IMR-90 (cell line): ENCODE data around the gene LARP1B. TPM values are rescaled to one million over a fixed set of nuclear protein-coding genes. Genes with fewer than 3 reads are reported as not detected.

Experiments used
- ATAC-seq: fragments of 200-7000 bp; cut with Tn5 transposase; 2 replicates; pipeline ENCODE4 v1.9.1; 2020; ENCODE audit warnings: low read depth, mild to moderate bottlenecking, moderate library complexity
- BruUV-seq: library from RNA; stranded (reverse); fragments of 400-500 nt; replicated peaks from 2 replicates; lab custom pipeline; 2021; lab: Mats Ljungman, UMichigan
- CTCF ChIA-PET: fragments of 300-600 bp; formaldehyde crosslinking; extraction: SDS; loops from one replicate; lab custom pipeline; 2021; ENCODE audit warnings: antibody characterized with exemption; lab: Yijun Ruan, JAX
- POLR2A ChIA-PET: fragments of 300-600 bp; sonication (Branson Sonifier 250); formaldehyde crosslinking; loops from one replicate; lab custom pipeline; 2022; ENCODE audit warnings: antibody characterized with exemption; ENCODE audit not compliant: unreplicated experiment; lab: Charles Lee
- DNase-seq: peaks from one replicate; pipeline ENCODE4 v3.0.0; 2013
- H2AFZ ChIP-seq: replicated peaks from 2 replicates; pipeline ENCODE3; 2013; ENCODE audit warnings: low read length, mild to moderate bottlenecking; ENCODE audit not compliant: poor library complexity
- H2AK5ac ChIP-seq: 2 replicates; pipeline ENCODE4 v1.6.1; 2013; ENCODE audit warnings: low read depth, low read length, inconsistent platforms
- H2AK9ac ChIP-seq: replicated peaks from 2 replicates; pipeline ENCODE3; 2013; ENCODE audit warnings: mild to moderate bottlenecking, low read depth, low read length, moderate library complexity; ENCODE audit not compliant: poor library complexity
- H2BK120ac ChIP-seq: 2 replicates; pipeline ENCODE4 v1.6.1; 2013; ENCODE audit warnings: low read depth, low read length, inconsistent platforms
- H2BK15ac ChIP-seq: 3 replicates; pipeline ENCODE4 v1.6.1; 2013; ENCODE audit warnings: low read depth, low read length, inconsistent platforms
- H2BK20ac ChIP-seq: 2 replicates; pipeline ENCODE4 v1.6.1; 2013; ENCODE audit warnings: low read depth, mild to moderate bottlenecking, inconsistent platforms, low read length, moderate library complexity
- H2BK5ac ChIP-seq: 2 replicates; pipeline ENCODE4 v1.6.1; 2013; ENCODE audit warnings: mild to moderate bottlenecking, low read depth, low read length, inconsistent platforms; ENCODE audit not compliant: poor library complexity, severe bottlenecking
- H3K14ac ChIP-seq: replicated peaks from 2 replicates; pipeline ENCODE4 v1.6.1; 2013; ENCODE audit warnings: low read depth, low read length, inconsistent platforms
- H3K18ac ChIP-seq: 2 replicates; pipeline ENCODE4 v1.6.1; 2013; ENCODE audit warnings: low read depth, low read length, control low read depth
- H3K23ac ChIP-seq: 2 replicates; pipeline ENCODE4 v1.6.1; 2013; ENCODE audit warnings: low read depth, low read length, inconsistent platforms
- H3K27ac ChIP-seq: 2 replicates; pipeline ENCODE4 v1.5.1; 2013; ENCODE audit warnings: mild to moderate bottlenecking, control low read depth, low read length; ENCODE audit not compliant: insufficient read depth
- H3K27me3 ChIP-seq: 2 replicates; pipeline ENCODE4 v1.6.1; 2013; ENCODE audit warnings: low read length; ENCODE audit not compliant: control insufficient read depth, insufficient read depth
- H3K36me3 ChIP-seq: 2 replicates; pipeline ENCODE4 v1.6.1; 2013; ENCODE audit warnings: low read length, mixed read lengths; ENCODE audit not compliant: control insufficient read depth, insufficient read depth
- H3K4ac ChIP-seq: 2 replicates; pipeline ENCODE4 v1.6.1; 2013; ENCODE audit warnings: low read depth, low read length, inconsistent platforms
- H3K4me1 ChIP-seq: 2 replicates; pipeline ENCODE4 v1.6.1; 2013; ENCODE audit warnings: low read length, mixed read lengths; ENCODE audit not compliant: control insufficient read depth, insufficient read depth
- H3K4me2 ChIP-seq: 2 replicates; pipeline ENCODE4 v1.6.1; 2013; ENCODE audit warnings: low read depth, mild to moderate bottlenecking, control low read depth, low read length, moderate library complexity
- H3K4me3 ChIP-seq: 2 replicates; pipeline ENCODE4 v1.5.1; 2013; ENCODE audit warnings: low read depth, mild to moderate bottlenecking, control low read depth, low read length, moderate library complexity; ENCODE audit not compliant: insufficient read depth
- H3K56ac ChIP-seq: 2 replicates; pipeline ENCODE4 v1.6.1; 2013; ENCODE audit warnings: low read length, inconsistent platforms; ENCODE audit not compliant: insufficient read depth; ENCODE audit errors: extremely low read depth
- H3K79me1 ChIP-seq, 2 experiments: 2 replicates each; pipeline ENCODE4 v1.6.1; 2013; ENCODE audit warnings: low read length in 2 of 2, inconsistent platforms in 1 of 2, low read depth in 1 of 2
- H3K9ac ChIP-seq: 2 replicates; pipeline ENCODE4 v1.6.1; 2013; ENCODE audit warnings: low read depth, low read length, control low read depth
- H3K9me1 ChIP-seq: 2 replicates; pipeline ENCODE4 v1.6.1; 2013; ENCODE audit warnings: low read length, inconsistent platforms; ENCODE audit not compliant: insufficient read depth
- H3K9me3 ChIP-seq: 2 replicates; pipeline ENCODE4 v1.6.1; 2013; ENCODE audit warnings: low read length; ENCODE audit not compliant: control insufficient read depth, insufficient read depth
- H4K20me1 ChIP-seq: 2 replicates; pipeline ENCODE4 v1.6.1; 2013; ENCODE audit warnings: low read length, inconsistent platforms; ENCODE audit not compliant: insufficient read depth
- H4K5ac ChIP-seq: 2 replicates; pipeline ENCODE4 v1.6.1; 2013; ENCODE audit warnings: mild to moderate bottlenecking, low read depth, low read length, control low read depth
- H4K8ac ChIP-seq, 2 experiments: 2 replicates each; pipeline ENCODE4 v1.6.1; 2013; ENCODE audit warnings: low read depth in 2 of 2, low read length in 2 of 2, control low read depth in 1 of 2, inconsistent platforms in 1 of 2
- H4K91ac ChIP-seq: 2 replicates; pipeline ENCODE4 v1.6.1; 2013; ENCODE audit warnings: low read depth, low read length, inconsistent platforms; ENCODE audit not compliant: insufficient read depth
- CEBPB ChIP-seq: IDR thresholded peaks from 2 replicates; pipeline ENCODE4 v1.6.1; 2012; ENCODE audit warnings: low read depth, low read length, improper control_type of control experiment
- CHD1 ChIP-seq: IDR thresholded peaks from 2 replicates; pipeline ENCODE4 v1.6.1; 2012; ENCODE audit warnings: low read depth, low read length, improper control_type of control experiment
- MAFK ChIP-seq: IDR thresholded peaks from 2 replicates; pipeline ENCODE4 v1.6.1; 2012; ENCODE audit warnings: low read depth, low read length, improper control_type of control experiment
- MAZ ChIP-seq: IDR thresholded peaks from 2 replicates; pipeline ENCODE4 v1.6.1; 2012; ENCODE audit warnings: low read depth, mild to moderate bottlenecking, low read length, improper control_type of control experiment, moderate library complexity, borderline replicate concordance
- WGBS, 2 experiments: methylation state at CpG; one replicate each; pipeline versions ENCODE4 v1.1.5 to v1.1.7; 2013; ENCODE audit warnings: missing lambda C conversion rate in 2 of 2; ENCODE audit not compliant: insufficient read length in 1 of 2; ENCODE audit errors: extremely low coverage in 2 of 2; 5-methylcytosine and 5-hydroxymethylcytosine counted together
- dilution Hi-C: fragments of 300-500 bp; cut with HindIII; formaldehyde crosslinking; loops from one replicate; pipeline ENCODE4 v1.14.3; 2018; ENCODE audit warnings: low sequenced_read_pairs; ENCODE audit not compliant: unreplicated experiment
- in situ Hi-C: fragments of 300-500 bp; cut with MboI; formaldehyde crosslinking; loops from 3 replicates; pipeline ENCODE4 v1.14.3; 2019; ENCODE audit warnings: low sequenced_read_pairs, inconsistent platforms, mixed read lengths
- intact Hi-C: fragments of 100-400 bp; cut with micrococcal nuclease; formaldehyde crosslinking; loops from 2 replicates; pipeline ENCODE4 v1.10.0; 2022
- polyA plus RNA-seq, 3 experiments: library from polyadenylated mRNA; depleted of rRNA; stranded (reverse); fragments of >200 nt; gene quantifications; 2 replicates each; pipeline ENCODE4 v1.2.3, GENCODE V29; 2012; ENCODE audit warnings: low replicate concordance in 1 of 3
- total RNA-seq: library from RNA; depleted of rRNA; stranded (reverse); fragments of >200 nt; gene quantifications from 2 replicates; pipeline ENCODE4 v1.2.3, GENCODE V29; 2012

Gene LARP1B
- total and polyA plus RNA-seq, 2 of the 4 experiments (the other 2 are of a cell fraction), result 8.8 to 11.1 TPM

- H3K56ac ChIP-seq, result no peak overlapping the region
- intact Hi-C loops, result loop anchor here (5.0 kb wide), 1 partner anchor 33 kb away; no protein-coding TSS in a partner anchor
- H3K23ac ChIP-seq, result no peak overlapping the region
- no peaks in the 10 kb centered on the region for H3K27me3 ChIP-seq
- no TSS peak for BruUV-seq
- no peak overlapping the region for H2AK9ac ChIP-seq
- ChIA-PET POLR2A (no interaction called here), CTCF (no interaction called here)
- no peak overlapping the region for H2AK5ac ChIP-seq
- H3K4me1 ChIP-seq, result no peaks in the 10 kb centered on the region
- ATAC-seq (no peak), DNase-seq (no peak)
- no peak overlapping the region for H2BK20ac ChIP-seq
- TF ChIP-seq CEBPB (no peak), MAFK (no peak), CHD1 (no peak), MAZ (no peak)
- 0 out of 2 replicates have a peak, but pooled peaks cover 2% of the 10 kb centered on the region for H3K9me3 ChIP-seq
- in situ Hi-C loops, result no loop called here
- H3K4me2 ChIP-seq, result no peak overlapping the region
- H3K4ac ChIP-seq, result no peak overlapping the region
- no peak overlapping the region for H3K14ac ChIP-seq
- H2BK120ac ChIP-seq, result no peak overlapping the region
- no peak overlapping the region for H3K27ac ChIP-seq
- no peak overlapping the region for H2AFZ ChIP-seq
- no CpG with 5 or more reads among the region's 6 CpGs for whole genome bisulfite sequencing, 2 experiments
- H4K91ac ChIP-seq, result no peak overlapping the region
- H3K9ac ChIP-seq, result no peak overlapping the region
- H3K79me1 ChIP-seq, result no peaks in the 10 kb centered on the region
- no peak overlapping the region for H3K18ac ChIP-seq
- dilution Hi-C loops, result no loop called here
- H4K8ac ChIP-seq, result no peak overlapping the region
- no peaks in the 10 kb centered on the region; the same call in 1 of the 2 replicates for H3K9me1 ChIP-seq
- no peak overlapping the region for H4K5ac ChIP-seq
- no peak overlapping the region for H3K4me3 ChIP-seq
- H3K36me3 ChIP-seq, result peaks cover 4% of the 10 kb centered on the region; the same call in 1 of the 2 replicates
- no peak overlapping the region for H2BK5ac ChIP-seq
- H4K20me1 ChIP-seq, result no peaks in the 10 kb centered on the region
- H2BK15ac ChIP-seq, result no peak overlapping the region
Measured at GRCh38 chr4:128134925-128135324, 73.8 kb downstream of the LARP1B start.
